HTR-8/SVneo (cell line): ENCODE results near the gene OGFOD2.
A peak's percentile ranks its signal among the peaks of the same experiment; 100 is the strongest.

Experiments
- DNase-seq: peaks from one replicate; pipeline ENCODE4 v3.0.0; 2011; ENCODE audit warnings: low spot score, mixed read lengths; ENCODE audit not compliant: insufficient read length
- FAIRE-seq: peaks from 2 replicates; lab custom pipeline; 2011; peaks lifted over from hg19 to GRCh38; lab: Jason Lieb, UNC

OGFOD2 gene

DNA sequence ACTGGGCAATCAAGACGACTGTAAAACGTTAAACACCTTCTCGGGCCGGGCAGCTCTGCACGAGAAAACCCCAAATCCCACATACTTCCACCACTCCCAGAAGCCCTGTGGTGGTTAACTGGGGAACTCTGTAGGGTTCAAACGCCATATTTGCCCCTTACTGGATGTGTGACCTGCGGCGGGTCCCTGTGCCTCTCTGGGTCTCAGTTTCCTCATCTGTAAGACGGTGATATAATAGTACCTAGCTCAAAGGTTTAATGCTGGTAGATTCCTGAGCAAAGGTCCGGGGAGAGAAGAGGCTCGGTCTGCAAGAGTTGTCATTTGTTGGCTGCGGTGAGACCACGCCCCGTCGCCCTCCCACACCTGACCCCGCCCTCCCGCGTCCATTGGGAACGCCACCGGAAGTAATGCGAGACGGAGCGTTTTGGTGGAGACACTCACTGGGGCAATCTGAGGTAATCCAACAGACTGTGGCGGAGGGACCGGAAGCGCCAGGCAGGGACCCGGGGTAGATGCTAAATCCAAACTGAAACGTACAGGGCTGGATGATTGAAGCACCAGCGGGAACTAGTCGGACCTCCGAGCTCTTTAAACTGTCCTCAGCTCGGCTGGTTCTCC lies 661 bp upstream of the OGFOD2 start:
- peak; percentile 81 for FAIRE-seq
- DNase-seq: peak; percentile 91

DNA sequence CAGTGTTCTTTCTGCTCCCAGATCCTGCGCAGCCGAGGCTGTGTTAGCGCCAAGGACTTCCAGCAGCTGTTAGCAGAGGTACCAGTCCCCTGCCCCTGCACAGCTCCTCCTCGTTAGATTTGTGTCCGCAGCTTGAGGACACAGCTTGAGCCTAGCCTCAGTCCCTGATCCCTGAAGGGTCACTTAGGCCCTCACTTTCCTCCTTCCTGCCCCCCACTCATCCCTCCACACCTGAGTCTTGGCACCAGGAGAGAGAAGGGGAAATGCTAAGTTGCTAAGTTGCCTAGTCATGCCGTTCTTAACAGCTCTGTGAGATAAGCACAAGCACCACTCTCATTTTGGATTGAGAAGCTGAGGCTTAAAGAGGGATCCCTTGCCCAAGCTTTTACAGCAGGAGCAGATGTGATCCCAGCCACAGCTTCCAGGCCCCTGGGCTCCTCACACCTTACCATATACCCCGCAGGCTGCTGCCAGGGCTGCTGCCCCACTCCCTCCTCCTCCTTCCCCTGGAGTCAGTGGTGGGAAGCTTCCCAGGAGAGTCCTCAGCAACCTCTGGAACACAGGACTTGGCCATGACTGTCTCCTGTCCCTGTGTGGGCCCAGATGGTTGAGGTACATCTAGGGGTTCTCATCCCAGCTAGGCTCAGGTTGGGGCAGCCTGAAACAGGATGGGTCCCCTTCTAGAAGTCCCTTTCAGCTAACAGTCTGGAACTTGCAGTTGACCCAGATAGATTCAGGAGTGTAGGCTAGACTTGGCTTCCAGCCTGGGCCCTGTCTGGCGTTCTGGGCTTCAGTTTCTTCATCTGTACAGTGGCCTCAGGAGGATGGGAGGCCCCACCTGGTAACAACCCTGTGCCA lies 975 bp downstream of the OGFOD2 start:
- FAIRE-seq (no peak), DNase-seq (no peak)

DNA sequence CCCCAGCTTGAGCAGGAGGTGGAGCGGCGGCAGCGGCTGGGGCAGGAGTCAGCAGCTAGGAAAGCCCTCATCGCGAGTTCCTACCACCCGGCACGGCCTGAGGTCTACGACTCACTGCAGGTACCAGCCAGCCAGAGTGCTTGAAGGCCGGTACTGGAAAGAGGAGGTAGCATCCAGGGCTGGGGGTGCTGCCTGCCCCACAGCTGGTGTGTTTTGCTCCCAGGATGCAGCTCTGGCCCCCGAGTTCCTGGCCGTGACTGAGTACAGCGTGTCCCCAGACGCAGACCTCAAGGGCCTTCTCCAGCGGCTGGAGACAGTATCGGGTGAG lies 1.6 kb downstream of the OGFOD2 start:
- FAIRE-seq (no peak), DNase-seq (no peak)

DNA sequence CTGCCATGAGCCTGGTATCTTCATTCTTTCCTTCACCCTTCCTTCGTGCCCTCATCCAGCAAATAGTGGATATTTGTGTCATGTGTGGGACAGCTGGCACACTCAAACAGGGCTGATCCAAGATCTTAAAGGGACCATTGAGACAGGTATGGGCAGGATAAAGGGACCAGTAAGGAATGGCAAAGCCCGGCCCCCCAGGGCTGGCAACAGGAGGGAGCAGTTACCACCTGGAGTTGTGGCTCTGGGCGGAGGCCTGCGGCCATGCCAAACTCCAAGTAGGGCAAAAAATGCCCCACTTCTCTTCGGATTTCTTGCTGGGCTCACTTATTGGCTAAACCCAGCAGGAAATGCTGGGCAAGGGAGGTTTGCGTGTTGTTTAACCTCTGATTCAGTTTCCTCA lies 2.1 kb downstream of the OGFOD2 start:
- FAIRE-seq (no peak), DNase-seq (no peak)

DNA sequence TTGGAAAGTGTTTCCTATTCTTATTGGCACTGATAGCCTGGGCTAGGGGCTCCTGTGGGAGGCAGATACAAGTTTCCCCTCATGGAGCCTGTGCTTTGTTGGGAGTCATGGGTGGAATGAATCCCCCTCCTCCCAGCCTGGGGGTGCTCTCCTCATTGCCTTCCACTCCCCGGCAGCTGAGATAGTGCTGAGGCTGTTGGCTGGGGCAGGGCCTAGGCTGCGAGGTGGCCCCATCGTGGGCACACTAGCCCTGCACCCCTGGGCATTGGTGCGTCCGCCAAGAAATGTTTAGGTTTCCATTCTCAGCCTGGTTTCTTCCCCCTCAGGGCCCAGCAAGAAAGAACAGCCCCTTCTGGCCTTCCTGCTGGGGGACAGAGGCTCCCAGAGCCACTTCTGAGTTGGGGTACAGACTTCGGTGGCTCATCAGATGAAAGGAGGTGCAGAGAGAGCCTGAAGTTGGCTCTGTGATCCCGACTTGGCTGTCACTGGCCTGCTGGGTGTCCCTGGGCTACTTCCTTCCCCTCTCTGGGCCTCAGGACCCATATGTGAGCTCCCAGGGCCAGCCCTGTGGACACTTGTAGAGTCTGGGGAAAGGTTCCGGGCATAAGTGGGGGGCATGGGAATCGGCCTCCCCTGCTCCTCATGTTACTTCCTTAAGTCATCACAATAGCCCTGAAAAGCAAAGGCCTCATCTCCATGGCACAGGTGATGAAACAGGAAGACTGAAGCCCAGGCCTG lies 2.8 kb downstream of the OGFOD2 start:
- no peak for FAIRE-seq
- no peak for DNase-seq

DNA sequence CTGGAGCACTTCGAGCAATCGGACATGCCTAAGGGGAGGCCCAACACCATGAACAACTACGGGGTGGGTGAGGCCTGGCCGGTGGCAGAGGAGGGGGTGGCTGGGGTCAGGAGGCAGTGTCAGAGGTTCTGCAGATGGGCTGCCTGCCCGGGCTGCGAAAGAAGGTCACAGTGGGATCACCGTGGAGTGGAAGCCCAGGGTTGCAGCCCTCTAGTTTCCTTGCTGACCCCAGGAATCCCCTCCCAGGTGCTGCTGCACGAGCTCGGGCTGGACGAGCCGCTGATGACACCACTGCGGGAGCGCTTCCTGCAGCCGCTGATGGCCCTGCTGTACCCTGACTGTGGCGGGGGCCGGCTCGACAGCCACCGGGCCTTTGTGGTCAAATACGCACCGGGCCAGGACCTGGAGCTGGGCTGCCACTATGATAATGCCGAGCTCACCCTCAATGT lies 3.5 kb downstream of the OGFOD2 start:
- no peak for DNase-seq
- FAIRE-seq: no peak

DNA sequence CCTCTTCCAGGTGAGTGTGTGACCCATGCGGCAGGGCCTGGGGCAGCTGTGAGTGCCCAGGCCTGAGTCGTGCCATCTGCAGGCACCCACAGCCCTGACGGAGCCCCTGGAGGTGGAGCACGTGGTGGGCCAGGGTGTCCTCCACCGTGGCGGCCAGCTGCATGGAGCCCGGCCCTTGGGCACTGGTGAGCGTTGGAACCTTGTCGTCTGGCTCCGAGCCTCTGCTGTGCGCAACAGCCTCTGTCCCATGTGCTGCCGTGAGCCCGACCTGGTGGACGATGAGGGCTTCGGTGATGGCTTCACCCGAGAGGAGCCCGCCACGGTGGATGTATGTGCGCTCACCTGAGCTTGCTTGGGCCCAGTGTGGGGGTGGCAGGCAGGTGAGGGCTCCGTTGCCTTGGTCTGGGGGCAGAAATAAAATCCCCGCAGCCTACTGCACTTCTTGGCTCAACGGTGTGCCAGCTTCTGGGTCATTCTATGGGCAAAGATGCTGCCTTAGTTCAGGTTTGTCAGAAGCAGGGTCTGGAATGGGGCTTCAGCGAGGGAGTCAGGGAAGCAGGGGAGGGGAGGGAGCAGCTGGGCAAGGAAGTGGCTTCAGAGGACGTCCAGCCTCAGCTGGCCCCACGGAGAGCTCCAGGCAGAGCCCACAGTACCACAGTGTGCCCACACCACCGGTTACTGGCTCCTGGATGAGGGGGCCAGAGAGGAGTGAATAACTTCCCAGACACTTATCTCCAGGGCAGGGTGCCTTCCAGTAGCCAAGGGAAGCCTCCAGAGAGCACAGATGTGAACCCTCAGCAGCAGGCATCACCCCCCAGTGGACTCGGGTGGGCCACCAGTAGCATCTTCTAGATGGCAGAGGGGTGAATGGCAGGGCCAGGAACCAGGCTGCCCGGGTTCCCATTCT lies 4.2 kb downstream of the OGFOD2 start:
- DNase-seq (no peak), FAIRE-seq (no peak)

DNA sequence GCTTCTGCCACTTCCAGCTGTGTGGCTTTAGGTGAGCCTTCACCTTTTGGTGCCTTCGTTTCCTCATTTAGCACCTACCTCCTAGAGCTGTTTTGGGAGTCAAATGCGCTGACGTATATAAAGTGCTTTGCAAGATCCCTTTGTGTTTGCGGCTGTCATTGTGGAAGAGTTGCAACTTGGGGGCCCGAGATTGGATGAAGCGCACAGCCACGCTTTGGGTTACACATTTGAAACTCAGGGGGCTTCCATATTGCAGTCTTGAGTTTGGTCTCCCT lies 4.8 kb downstream of the OGFOD2 start:
- DNase-seq (no peak), FAIRE-seq (no peak)

DNA sequence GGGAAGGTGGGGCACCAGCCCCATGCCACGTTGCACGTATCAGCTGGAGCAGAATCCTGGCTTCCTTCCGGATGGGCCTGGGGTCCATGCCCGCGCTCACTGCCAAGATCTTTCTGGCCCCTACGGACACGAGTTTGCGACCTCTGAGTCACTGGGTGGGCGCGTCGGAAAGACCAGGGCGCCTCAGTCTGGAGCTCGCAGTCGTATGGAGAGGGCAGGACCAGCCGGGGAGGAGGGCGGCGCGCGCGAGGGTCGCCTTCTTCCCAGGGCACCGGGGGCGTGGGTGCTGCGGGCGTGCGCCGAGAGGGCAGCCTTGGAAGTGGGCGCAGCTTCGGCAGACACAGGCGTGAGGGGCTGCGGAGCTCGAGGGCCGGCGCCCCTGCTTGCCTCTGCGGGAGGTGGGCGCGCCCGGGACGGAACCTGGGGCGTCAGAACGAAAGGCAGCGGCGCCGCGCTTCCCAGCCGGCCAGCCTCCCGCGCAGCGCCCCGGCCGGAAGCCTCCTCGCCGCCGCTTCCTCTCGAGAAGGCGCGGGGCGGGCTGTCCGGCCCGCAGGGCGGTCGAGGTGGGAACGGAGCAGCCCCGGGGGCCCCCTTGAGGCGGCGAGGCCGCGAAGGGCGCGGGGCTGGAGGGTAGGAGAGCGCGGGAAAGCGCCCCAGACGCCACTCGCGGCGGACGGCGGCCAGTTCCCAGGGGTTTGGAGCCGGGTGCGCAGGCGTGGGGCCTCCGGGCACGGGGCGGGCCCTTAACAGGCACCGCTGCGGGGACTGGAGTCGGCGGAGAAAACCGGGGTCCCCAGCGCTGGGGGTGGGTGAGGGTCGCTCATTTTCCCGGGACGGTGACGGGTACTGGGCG lies 5.4 kb downstream of the OGFOD2 start, which contains the start of gene ARL6IP4:
Gene ARL6IP4 (plus strand): TSS at position 499 of the 853 bp plus-strand sequence. CDS start 459 bp downstream, outside the sequence.
- no peak for FAIRE-seq
- peak; percentile 72 for DNase-seq

DNA sequence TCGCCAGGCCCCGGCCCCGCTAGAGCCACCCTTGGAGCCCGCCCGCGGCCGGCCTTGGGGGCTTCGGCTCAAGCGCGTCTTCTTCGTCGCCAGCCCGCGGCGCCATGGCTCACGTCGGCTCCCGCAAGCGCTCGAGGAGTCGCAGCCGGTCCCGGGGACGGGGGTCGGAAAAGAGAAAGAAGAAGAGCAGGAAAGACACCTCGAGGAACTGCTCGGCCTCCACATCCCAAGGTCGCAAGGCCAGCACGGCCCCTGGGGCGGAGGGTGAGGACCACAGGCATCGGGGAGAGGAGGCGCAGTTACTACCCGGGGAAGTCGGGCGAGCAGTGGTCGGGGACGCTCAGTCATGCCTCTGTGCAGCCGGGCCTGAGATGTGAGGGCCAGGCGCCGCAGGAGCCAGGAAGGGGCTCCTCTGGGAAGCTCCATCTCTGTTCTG lies 6.0 kb downstream of the OGFOD2 start:
- DNase-seq (no peak), FAIRE-seq (no peak)

DNA sequence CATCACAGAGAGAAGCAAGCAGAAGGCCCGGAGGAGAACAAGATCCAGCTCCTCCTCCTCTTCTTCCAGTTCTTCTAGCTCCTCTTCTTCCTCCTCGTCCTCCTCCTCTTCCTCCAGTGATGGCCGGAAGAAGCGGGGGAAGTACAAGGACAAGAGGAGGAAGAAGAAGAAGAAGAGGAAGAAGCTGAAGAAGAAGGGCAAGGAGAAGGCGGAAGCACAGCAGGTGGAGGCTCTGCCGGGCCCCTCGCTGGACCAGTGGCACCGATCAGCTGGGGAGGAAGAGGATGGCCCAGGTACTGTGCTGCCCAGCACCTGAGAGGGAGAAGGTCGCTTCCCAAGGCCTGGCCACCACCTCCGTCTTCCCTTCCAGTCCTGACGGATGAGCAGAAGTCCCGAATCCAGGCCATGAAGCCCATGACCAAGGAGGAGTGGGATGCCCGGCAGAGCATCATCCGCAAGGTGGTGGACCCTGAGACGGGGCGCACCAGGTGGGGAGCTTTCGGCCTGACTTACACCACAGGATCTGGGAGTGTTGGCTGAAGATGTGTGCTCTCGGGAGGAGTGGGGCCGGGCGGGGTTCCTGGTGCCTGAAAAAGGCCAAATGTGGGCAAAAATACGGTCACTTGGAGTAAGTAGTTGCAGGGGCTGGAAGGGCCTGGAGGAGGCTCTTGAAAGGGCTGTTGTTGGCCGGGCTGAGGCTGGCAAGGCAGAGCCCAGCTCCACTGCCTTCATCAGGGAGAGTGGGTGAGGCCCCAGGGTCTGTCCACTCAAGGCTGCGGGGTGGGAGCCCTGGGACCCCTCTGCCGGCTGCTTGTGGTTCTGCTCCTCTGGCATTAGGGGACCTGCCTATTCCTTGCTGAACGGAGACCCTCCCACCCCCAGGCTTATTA lies 6.8 kb downstream of the OGFOD2 start:
- FAIRE-seq (no peak), DNase-seq (no peak)

DNA sequence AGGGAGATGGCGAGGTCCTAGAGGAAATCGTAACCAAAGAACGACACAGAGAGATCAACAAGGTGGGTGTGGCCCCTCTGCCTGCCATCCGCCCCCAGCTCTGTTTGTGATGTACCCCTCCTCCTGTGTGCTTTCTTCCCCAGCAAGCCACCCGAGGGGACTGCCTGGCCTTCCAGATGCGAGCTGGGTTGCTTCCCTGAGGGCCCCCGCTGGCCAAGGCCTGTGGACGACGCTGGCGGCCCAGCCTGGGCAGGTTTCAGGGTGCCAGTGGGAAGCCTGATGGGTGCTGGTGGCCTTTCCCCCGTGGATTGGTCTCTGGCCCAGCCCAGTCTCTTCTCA lies 7.4 kb downstream of the OGFOD2 start:
- no peak for DNase-seq
- FAIRE-seq: no peak

DNA sequence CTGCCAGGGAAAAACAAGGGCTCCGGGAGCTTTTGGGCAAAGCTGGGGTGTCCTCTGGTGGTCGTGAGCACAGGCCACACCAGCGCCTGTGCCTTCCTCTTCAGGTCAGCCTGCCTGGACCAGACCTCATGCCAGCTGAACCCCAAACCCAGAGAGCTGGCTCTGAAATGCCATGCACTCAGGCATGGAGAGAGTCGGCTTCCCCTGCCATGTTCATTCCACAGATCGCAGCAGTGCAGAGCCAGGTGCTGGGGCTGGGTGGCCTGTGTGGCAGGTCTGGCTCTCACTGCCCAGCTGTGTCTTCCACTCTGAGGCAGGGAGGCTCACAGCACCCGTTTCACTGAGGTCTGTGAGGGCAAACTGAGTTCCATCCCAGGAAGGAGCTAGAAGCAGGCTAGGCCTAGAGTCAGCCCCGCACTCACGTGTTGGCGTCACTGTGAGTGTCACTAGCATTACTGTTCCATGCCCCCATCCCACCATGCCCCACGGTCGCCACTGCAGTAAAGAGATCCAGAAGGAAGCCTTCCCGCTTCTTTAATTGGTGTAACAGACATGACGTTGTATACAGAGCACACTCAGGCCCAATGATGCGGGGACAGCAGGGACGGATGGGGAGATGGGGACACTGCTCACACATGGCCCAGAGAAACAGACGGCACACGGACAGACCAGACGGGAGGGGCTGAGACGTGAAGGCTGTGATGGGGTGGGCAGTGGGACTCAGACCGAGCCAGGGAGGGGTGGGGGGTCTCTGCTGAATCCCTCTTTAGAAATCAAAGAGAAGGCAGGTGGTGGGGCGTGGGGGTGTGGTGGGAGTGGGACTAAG lies 8.1 kb downstream of the OGFOD2 start:
- DNase-seq: no peak
- FAIRE-seq: peak; percentile 57

DNA sequence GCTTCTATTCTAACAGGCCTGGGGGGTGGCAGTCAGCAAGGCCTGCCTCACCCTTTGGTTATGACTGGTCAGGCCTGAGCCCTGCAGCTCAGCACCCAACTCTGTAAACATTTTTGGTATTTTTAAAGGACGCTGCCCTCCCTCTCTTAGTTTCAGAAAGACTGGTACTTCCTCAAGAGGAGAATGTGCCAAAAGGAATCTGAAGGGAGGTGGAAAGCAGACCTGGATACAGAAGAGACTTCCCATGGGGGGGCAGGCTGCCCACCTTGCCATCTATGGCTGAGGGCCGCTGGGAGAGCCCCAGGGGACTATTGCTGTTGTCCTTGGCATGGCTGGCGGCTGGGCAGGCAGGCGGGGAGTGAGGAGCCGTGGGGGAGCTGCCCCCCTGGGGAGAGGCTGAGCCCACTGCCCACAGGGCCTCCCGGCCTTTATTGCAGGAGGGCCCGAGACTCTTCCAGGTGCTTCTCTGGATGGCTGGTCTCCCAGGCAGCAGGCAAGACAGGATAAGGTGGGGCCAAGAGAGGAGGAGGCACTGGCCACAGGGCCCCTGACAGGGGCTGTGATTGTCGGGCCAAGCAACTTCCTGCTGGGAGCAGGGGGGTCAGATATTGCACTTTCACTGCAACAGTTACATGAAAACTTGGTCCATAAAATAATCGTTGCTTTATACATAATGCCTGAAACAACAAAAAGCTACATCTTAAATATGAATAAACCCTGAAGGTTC lies 8.9 kb downstream of the OGFOD2 start:
- no peak for DNase-seq
- no peak for FAIRE-seq

DNA sequence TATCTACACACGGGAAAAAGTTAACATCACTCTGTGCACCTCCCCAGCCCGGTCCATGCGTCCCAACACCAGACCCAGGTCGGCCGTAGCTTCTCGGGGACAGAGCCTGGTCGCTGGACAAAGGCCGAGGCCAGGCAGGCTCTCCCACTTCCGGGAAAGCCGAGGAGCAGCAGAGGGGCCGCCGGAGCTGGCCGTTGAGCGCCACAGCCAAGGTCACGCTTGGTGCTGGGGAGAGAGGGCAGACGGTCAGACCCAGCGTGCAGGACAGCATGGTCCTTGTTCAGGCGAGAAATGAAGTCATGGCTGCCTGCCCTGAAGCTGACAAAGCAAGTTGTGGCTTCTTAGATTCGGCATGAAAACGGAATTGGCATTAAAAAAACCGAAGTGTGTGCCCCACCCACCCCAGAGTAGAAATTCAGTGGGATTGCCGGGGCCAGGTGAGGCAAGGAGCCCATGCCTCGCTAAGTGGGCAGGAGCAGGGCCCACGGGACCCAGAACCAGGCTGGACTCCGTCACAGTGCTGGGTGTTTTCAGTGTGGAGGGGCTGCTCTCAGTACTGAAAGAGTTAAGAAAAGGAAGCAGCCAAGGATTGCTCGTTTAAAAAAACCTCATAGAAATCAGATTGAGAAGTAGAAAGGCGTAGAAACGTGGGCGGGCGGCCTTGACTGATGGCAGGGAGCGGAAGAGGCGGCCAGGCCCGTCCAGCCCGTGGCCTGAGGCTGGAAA lies 9.7 kb downstream of the OGFOD2 start:
- DNase-seq: no peak
- FAIRE-seq: peak; percentile 4
